H1 (cell line): ENCODE measurements around the gene ATG7. TPM values are rescaled to one million over a fixed set of nuclear protein-coding genes. Genes with fewer than 3 reads are reported as not detected.

ENCODE experiments used
- CTCF ChIA-PET: fragments of 300-600 bp; sonication (Branson Sonifier 250); formaldehyde crosslinking; loops from one replicate; lab custom pipeline; 2021; ENCODE audit not compliant: partially characterized antibody; lab: Charles Lee
- POLR2A ChIA-PET: fragments of 300-600 bp; sonication (Branson Sonifier 250); formaldehyde crosslinking; loops from one replicate; lab custom pipeline; 2021; ENCODE audit warnings: inconsistent platforms; ENCODE audit not compliant: partially characterized antibody; lab: Charles Lee
- DNase-seq, 2 experiments: peaks; one replicate each; pipeline versions ENCODE4 v3.0.0 to v3.0.0-alpha.2; 2010 to 2022; ENCODE audit warnings: low spot score in 2 of 2, low read depth in 1 of 2, mixed read lengths in 1 of 2
- FAIRE-seq: peaks from 2 replicates; lab custom pipeline; 2011; peaks lifted over from hg19 to GRCh38; lab: Jason Lieb, UNC
- H2AFZ ChIP-seq: 2 replicates; pipeline ENCODE4 v1.8.1; 2012; ENCODE audit warnings: low read length, inconsistent platforms
- H2AK5ac ChIP-seq: 2 replicates; pipeline ENCODE4 v1.6.1; 2013; ENCODE audit warnings: low read depth, low read length
- H2BK120ac ChIP-seq: replicated peaks from 2 replicates; pipeline ENCODE3; 2013; ENCODE audit warnings: low read depth, low read length, inconsistent platforms
- H2BK12ac ChIP-seq: 2 replicates; pipeline ENCODE4 v1.6.1; 2013; ENCODE audit warnings: low read depth, low read length
- H2BK15ac ChIP-seq: 2 replicates; pipeline ENCODE4 v1.6.1; 2013; ENCODE audit warnings: low read length
- H2BK20ac ChIP-seq: 2 replicates; pipeline ENCODE4 v1.6.1; 2013; ENCODE audit warnings: low read length
- H2BK5ac ChIP-seq: 2 replicates; pipeline ENCODE4 v1.6.1; 2013; ENCODE audit warnings: low read depth, low read length
- H3K14ac ChIP-seq: 2 replicates; pipeline ENCODE4 v1.6.1; 2013; ENCODE audit warnings: inconsistent platforms; ENCODE audit not compliant: insufficient read length
- H3K18ac ChIP-seq: 2 replicates; pipeline ENCODE4 v1.6.1; 2013; ENCODE audit warnings: low read length; ENCODE audit errors: extremely low read depth
- H3K23ac ChIP-seq: 2 replicates; pipeline ENCODE4 v1.6.1; 2013; ENCODE audit warnings: inconsistent platforms; ENCODE audit not compliant: insufficient read length
- H3K23me2 ChIP-seq: 2 replicates; pipeline ENCODE4 v1.6.1; 2013; ENCODE audit warnings: low read depth, low read length
- H3K27ac ChIP-seq: 2 replicates; pipeline ENCODE4 v1.6.1; 2011; ENCODE audit warnings: low read depth, low read length, inconsistent platforms
- H3K27me3 ChIP-seq, 4 experiments: replicated peaks in 1 of 4; 1 replicate in 1 of 4; 2 replicates in 3 of 4; pipeline versions ENCODE4 v1.6.1 to v1.8.1; 2011 to 2013; ENCODE audit warnings: low read length in 3 of 4, mild to moderate bottlenecking in 3 of 4, inconsistent platforms in 2 of 4, mixed read lengths in 2 of 4, moderate library complexity in 1 of 4; ENCODE audit not compliant: control insufficient read depth in 3 of 4, insufficient read depth in 3 of 4; ENCODE audit errors: extremely low read depth in 1 of 4
- H3K36me3 ChIP-seq, 4 experiments: 2 replicates each; pipeline versions ENCODE4 v1.6.1 to v1.8.1; 2011 to 2013; ENCODE audit warnings: mild to moderate bottlenecking in 4 of 4, low read length in 3 of 4, moderate library complexity in 2 of 4, control low read depth in 1 of 4, inconsistent platforms in 1 of 4; ENCODE audit not compliant: insufficient read depth in 4 of 4, control insufficient read depth in 2 of 4
- H3K4ac ChIP-seq: replicated peaks from 2 replicates; pipeline ENCODE3; 2013; ENCODE audit warnings: low read length, low read depth, mixed read lengths, inconsistent platforms; ENCODE audit not compliant: insufficient read length
- H3K4me1 ChIP-seq, 4 experiments: replicated peaks in 1 of 4; 1 replicate in 1 of 4; 2 replicates in 3 of 4; pipeline versions ENCODE4 v1.6.1 to v1.8.1; 2011 to 2013; ENCODE audit warnings: low read length in 3 of 4, inconsistent platforms in 2 of 4, mixed read lengths in 1 of 4; ENCODE audit not compliant: insufficient read depth in 4 of 4, control insufficient read depth in 3 of 4
- H3K4me2 ChIP-seq, 2 experiments: 2 replicates each; pipeline versions ENCODE4 v1.6.1 to v1.8.1; 2011 to 2013; ENCODE audit warnings: low read depth in 2 of 2, low read length in 2 of 2, control low read depth in 1 of 2, inconsistent platforms in 1 of 2, mild to moderate bottlenecking in 1 of 2; ENCODE audit not compliant: insufficient read depth in 1 of 2
- H3K4me3 ChIP-seq, 4 experiments: fragments of 200-600, 300-600 bp in 1 of 4; sonication (generic), shearing (Covaris generic), sonication (Bioruptor Twin) in 1 of 4; 2 replicates each; pipeline versions ENCODE4 v1.5.1 to v1.8.1; 2011 to 2016; ENCODE audit warnings: low read length in 4 of 4, low read depth in 3 of 4, control low read depth in 2 of 4, inconsistent platforms in 2 of 4, mild to moderate bottlenecking in 2 of 4, mixed read lengths in 1 of 4, moderate library complexity in 1 of 4; ENCODE audit not compliant: insufficient read depth in 2 of 4; ENCODE audit errors: extremely low read depth in 1 of 4
- H3K56ac ChIP-seq: replicated peaks from 2 replicates; pipeline ENCODE3; 2013; ENCODE audit warnings: low read depth, mild to moderate bottlenecking, mixed read lengths, low read length, inconsistent platforms; ENCODE audit not compliant: insufficient read length
- H3K79me1 ChIP-seq: 2 replicates; pipeline ENCODE4 v1.6.1; 2013; ENCODE audit warnings: low read depth, low read length, control low read depth
- H3K79me2 ChIP-seq, 2 experiments: 2 replicates each; pipeline versions ENCODE4 v1.6.1 to v1.8.1; 2012 to 2013; ENCODE audit warnings: low read length in 2 of 2, mild to moderate bottlenecking in 2 of 2, inconsistent platforms in 1 of 2; ENCODE audit not compliant: insufficient read depth in 2 of 2, control insufficient read depth in 1 of 2
- H3K9ac ChIP-seq, 4 experiments: replicated peaks in 1 of 4; 1 replicate in 1 of 4; 2 replicates in 3 of 4; pipeline versions ENCODE4 v1.6.1 to v1.8.1; 2011 to 2013; ENCODE audit warnings: low read depth in 3 of 4, low read length in 3 of 4, control low read depth in 2 of 4, mild to moderate bottlenecking in 2 of 4, moderate library complexity in 2 of 4, inconsistent platforms in 1 of 4; ENCODE audit errors: extremely low read depth in 1 of 4
- H3K9me3 ChIP-seq, 2 experiments: 2 replicates each; pipeline versions ENCODE4 v1.6.1 to v1.8.1; 2012 to 2013; ENCODE audit warnings: mild to moderate bottlenecking in 2 of 2, moderate library complexity in 2 of 2, control low read depth in 1 of 2, inconsistent platforms in 1 of 2, low read depth in 1 of 2, low read length in 1 of 2, mixed read lengths in 1 of 2; ENCODE audit not compliant: insufficient read depth in 2 of 2
- H4K20me1 ChIP-seq, 2 experiments: replicated peaks in 1 of 2; 2 replicates each; pipeline versions ENCODE3 to v1.8.1; 2011 to 2013; ENCODE audit warnings: inconsistent platforms in 2 of 2, low read length in 2 of 2, mild to moderate bottlenecking in 1 of 2; ENCODE audit not compliant: insufficient read depth in 2 of 2, control insufficient read depth in 1 of 2
- H4K5ac ChIP-seq: 2 replicates; pipeline ENCODE4 v1.6.1; 2013; ENCODE audit warnings: low read length, low read depth, mixed read lengths, inconsistent platforms; ENCODE audit not compliant: insufficient read length
- H4K8ac ChIP-seq: 2 replicates; pipeline ENCODE4 v1.8.0; 2013; ENCODE audit warnings: mild to moderate bottlenecking, moderate library complexity, low read length, inconsistent platforms; ENCODE audit not compliant: insufficient read depth; ENCODE audit errors: extremely low read depth
- H4K91ac ChIP-seq: replicated peaks from 2 replicates; pipeline ENCODE3; 2013; ENCODE audit warnings: low read length, mixed read lengths, inconsistent platforms; ENCODE audit not compliant: insufficient read length
- ATF3 ChIP-seq: IDR thresholded peaks from 2 replicates; pipeline ENCODE4 v1.6.1; 2011; ENCODE audit warnings: low read depth, mild to moderate bottlenecking, low read length; ENCODE audit not compliant: insufficient read depth
- CBX8 ChIP-seq: fragments of 300-800, 300-1000 bp; sonication (generic); IDR thresholded peaks from 2 replicates; pipeline ENCODE4 v1.7.1; 2016; ENCODE audit warnings: low read depth, low read length, borderline replicate concordance
- WGBS, 2 experiments: shearing (Covaris generic) in 1 of 2; methylation state at CpG; one replicate each; pipeline versions ENCODE4 v1.1.6 to v1.1.7; 2013 to 2015; ENCODE audit warnings: low lambda C conversion rate in 2 of 2, mixed read lengths in 2 of 2, inconsistent platforms in 1 of 2, low coverage in 1 of 2, missing lambda C conversion rate in 1 of 2; ENCODE audit not compliant: insufficient replicate concordance in 2 of 2, insufficient coverage in 1 of 2, insufficient read length in 1 of 2; ENCODE audit errors: extremely low coverage in 1 of 2, missing lambda C conversion rate in 1 of 2; 5-methylcytosine and 5-hydroxymethylcytosine counted together
- polyA plus RNA-seq, 7 experiments: library from polyadenylated mRNA; depleted of rRNA in 3 of 7; stranded (reverse) in 5 of 7; unstranded in 2 of 7; fragments of >200 nt in 5 of 7; fragments of 200-250 nt in 2 of 7; gene quantifications; 1 replicate in 5 of 7; 2 replicates in 1 of 7; 4 replicates in 1 of 7; pipeline versions ENCODE4 v1.2.1 to v1.2.3, GENCODE V29; 2011 to 2013; ENCODE audit warnings: missing spikeins in 2 of 7, mixed read lengths in 2 of 7
- total RNA-seq: library from RNA; stranded (reverse); fragmentation: NEBNext Ultra II Directional; extraction: Animal tissue kit (Norgen Biotek cat#: 25700); gene quantifications from 2 replicates; pipeline ENCODE4 v1.2.1, GENCODE V29; 2021

The ATG7 gene
- total and polyA plus RNA-seq, 2 of the 8 experiments (the other 6 are each of a cell fraction or from before 2014, with no cell fraction given): 15.0 to 19.1 TPM

DNA sequence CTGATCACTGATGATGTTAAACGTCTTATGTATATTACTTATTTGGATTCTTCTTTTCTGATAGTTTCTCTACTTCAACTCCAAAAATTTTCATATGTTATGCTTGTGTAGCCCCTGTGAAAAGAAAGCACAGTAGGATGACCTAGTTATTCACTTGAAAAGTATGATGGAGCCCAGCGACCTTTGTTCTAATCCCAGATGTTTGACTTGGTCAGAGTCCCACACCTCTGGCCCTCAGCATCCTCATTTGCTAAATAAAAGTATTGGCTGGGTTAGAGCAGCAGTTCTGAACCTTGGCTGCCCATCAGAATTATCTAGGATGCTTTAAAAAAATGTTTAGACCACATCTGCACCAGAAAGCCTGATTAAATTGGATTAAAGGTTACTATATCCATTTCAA, 173.7 kb downstream of the ATG7 start:
- Histone ChIP-seq H3K4ac (no peak overlapping the region), H4K5ac (no peak overlapping the region), H2BK5ac (no peak overlapping the region), H3K18ac (no peak overlapping the region), H3K9ac (no peak overlapping the region), H3K14ac (no peak overlapping the region), H4K20me1 (no peaks in the 10 kb centered on the region), H2BK15ac (no peak overlapping the region), H3K27me3 (no peaks in the 10 kb centered on the region), H2AFZ (no peak overlapping the region), H2BK20ac (no peak overlapping the region), H2AK5ac (no peak overlapping the region), H3K23ac (no peak overlapping the region), H3K79me2 (no peaks in the 10 kb centered on the region), H4K91ac (no peak overlapping the region), H3K79me1 (no peaks in the 10 kb centered on the region), H3K56ac (no peak overlapping the region), H3K9me3 (no peaks in the 10 kb centered on the region), H3K23me2 (no peaks in the 10 kb centered on the region), H2BK120ac (no peak overlapping the region), H3K27ac (no peak overlapping the region), H3K36me3 (no peaks in the 10 kb centered on the region), H3K4me3 (no peak overlapping the region), H3K4me2 (no peak overlapping the region), H2BK12ac (no peak overlapping the region), H4K8ac (no peak overlapping the region), H3K4me1 (no peaks in the 10 kb centered on the region)
- ChIA-PET CTCF (no interaction called here), POLR2A (no interaction called here)
- no peak for TF ChIP-seq ATF3
- TF ChIP-seq CBX8: no peak
- DNase-seq (no peak), FAIRE-seq (no peak)
- 86% methylated on average over 2 of the region's 2 CpGs; no CpG with 5 or more reads in 1 of the 2 experiments for WGBS, 2 experiments
